ENCODE results near the gene PAN3.
"Not testable (repeated sequence)": the region's sequence is repeated elsewhere in the genome, so short reads cannot be mapped to it uniquely, and the experiment has no call there.

Gene PAN3

GRCh38 chr13:28099396-28100149 lies 38.8 kb upstream of the PAN3 start:
- no peak for DNase-seq (ENCODE audit: low read depth, low spot score)
- H3K4me3 ChIP-seq (ENCODE audit: low read depth, low read length), result no peak overlapping the region
- no peak for TF ChIP-seq CTCF (IDR thresholded peaks at IDR 0.05; ENCODE audit: low read depth, low read length)
- in situ Hi-C loops (cut with HindIII; ENCODE audit: low sequenced_read_pairs), result no loop called here

GRCh38 chr13:28100150-28101121 lies 37.9 kb upstream of the PAN3 start, which contains the start of gene FLT3:
TSS of gene FLT3 (minus strand) at chr13:28100576. CDS start at chr13:28100510, 66 bp downstream.
- H3K4me3 ChIP-seq (ENCODE audit: low read depth, low read length), result peak within 1 kb of the TSS; percentile 18
- peak; percentile 53 for DNase-seq (ENCODE audit: low read depth, low spot score)

DNA sequence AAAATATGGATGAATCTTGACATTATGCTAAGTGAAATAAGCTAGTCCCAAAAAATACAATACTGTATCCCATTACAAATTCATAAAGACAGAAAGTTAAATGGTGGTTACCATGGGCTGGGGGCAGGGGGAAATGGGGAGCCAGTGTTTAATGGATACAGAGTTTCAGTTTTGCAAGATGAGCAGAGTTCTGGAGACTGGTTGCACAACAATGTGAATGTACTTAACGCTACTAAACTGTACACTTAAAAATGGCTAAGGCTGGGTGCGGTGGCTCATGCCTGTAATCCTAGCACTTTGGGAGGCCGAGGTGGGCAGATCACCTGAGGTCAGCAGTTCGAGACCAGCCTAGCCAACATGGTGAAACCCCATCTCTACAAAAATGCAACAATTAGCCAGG lies 36.5 kb upstream of the PAN3 start:
- in situ Hi-C loops (cut with HindIII; ENCODE audit: low sequenced_read_pairs); H3K4me3 ChIP-seq (ENCODE audit: low read depth, low read length); DNase-seq (ENCODE audit: low read depth, low spot score): not testable (repeated sequence)

More at GRCh38 chr13:28100150-28101121, 37.9 kb upstream of the PAN3 start, which contains the start of gene FLT3:
- TF ChIP-seq CTCF (IDR thresholded peaks at IDR 0.05; ENCODE audit: low read depth, low read length), result no peak
- in situ Hi-C loops (cut with HindIII; ENCODE audit: low sequenced_read_pairs), result no loop called here

GRCh38 chr13:28106976-28107375 lies 31.4 kb upstream of the PAN3 start:
- no peak for DNase-seq (ENCODE audit: low read depth, low spot score)
- no peak for TF ChIP-seq CTCF (IDR thresholded peaks at IDR 0.05; ENCODE audit: low read depth, low read length)
- H3K4me3 ChIP-seq (ENCODE audit: low read depth, low read length), result no peak overlapping the region
- in situ Hi-C loops (cut with HindIII; ENCODE audit: low sequenced_read_pairs), result no loop called here

DNA sequence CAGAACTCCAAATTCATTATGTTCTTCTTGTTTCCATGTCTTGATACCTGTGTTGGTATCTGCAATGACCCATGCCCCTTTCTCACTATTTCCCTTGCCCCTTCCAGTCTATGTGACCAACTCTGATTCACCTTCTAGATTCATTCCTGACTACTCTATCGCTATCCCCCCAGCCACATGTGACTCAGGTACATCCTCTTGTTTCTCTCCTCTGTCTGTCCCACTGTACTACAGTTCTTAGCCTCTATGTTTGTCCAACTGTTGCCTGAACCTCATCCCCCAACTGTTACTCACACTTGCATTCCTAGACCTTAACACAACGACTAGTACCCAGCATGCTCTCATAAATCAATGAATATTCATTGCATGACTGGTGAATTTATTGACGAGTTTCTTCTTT lies 27.9 kb upstream of the PAN3 start:
- no peak overlapping the region for H3K4me3 ChIP-seq (ENCODE audit: low read depth, low read length)
- TF ChIP-seq CTCF (IDR thresholded peaks at IDR 0.05; ENCODE audit: low read depth, low read length), result no peak
- in situ Hi-C loops (cut with HindIII; ENCODE audit: low sequenced_read_pairs), result no loop called here
- DNase-seq (ENCODE audit: low read depth, low spot score), result no peak

DNA sequence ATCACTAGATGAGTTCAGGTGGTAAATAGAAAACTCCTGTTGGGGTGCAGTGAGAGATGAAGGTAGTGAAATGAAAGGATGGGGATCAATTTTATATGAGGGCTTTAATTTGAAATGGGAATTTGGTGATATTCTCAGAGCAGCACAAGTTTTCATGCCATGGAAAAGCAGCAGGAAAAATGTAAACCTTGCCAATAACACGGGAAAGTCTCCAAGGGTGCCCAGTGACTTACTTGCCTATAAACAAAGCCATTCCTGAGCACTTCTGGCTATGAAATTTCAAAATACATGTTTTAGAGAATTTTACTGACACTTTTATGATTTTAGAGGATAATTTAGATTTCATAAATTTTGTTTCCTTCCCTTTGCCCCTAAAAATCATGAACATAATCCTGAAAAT lies 21.6 kb upstream of the PAN3 start:
- TF ChIP-seq CTCF (IDR thresholded peaks at IDR 0.05; ENCODE audit: low read depth, low read length), result no peak
- in situ Hi-C loops (cut with HindIII; ENCODE audit: low sequenced_read_pairs), result no loop called here
- DNase-seq (ENCODE audit: low read depth, low spot score), result no peak
- no peak overlapping the region for H3K4me3 ChIP-seq (ENCODE audit: low read depth, low read length)

Data from astrocyte of the spinal cord (primary cell).